Non-pigmented ciliary epithelial cell (primary cell): ENCODE data around the gene IDI1.
"Not testable (repeated sequence)": the region's sequence is repeated elsewhere in the genome, so short reads cannot be mapped to it uniquely, and the experiment has no call there.

Experiments
- DNase-seq: peaks from one replicate; pipeline ENCODE4 v3.0.0-alpha.2; 2010; ENCODE audit warnings: low read depth

The IDI1 gene

GRCh38 chr10:1034758-1035157 is 14.2 kb downstream of the IDI1 start:
- DNase-seq, result no peak

GRCh38 chr10:1033601-1034000 is 15.3 kb downstream of the IDI1 start:
- DNase-seq, result no peak

- no peak for DNase-seq
Measured at GRCh38 chr10:1029838-1030237, 19.1 kb downstream of the IDI1 start.

- no peak for DNase-seq
Measured at GRCh38 chr10:1026578-1026977, 22.3 kb downstream of the IDI1 start.

DNA sequence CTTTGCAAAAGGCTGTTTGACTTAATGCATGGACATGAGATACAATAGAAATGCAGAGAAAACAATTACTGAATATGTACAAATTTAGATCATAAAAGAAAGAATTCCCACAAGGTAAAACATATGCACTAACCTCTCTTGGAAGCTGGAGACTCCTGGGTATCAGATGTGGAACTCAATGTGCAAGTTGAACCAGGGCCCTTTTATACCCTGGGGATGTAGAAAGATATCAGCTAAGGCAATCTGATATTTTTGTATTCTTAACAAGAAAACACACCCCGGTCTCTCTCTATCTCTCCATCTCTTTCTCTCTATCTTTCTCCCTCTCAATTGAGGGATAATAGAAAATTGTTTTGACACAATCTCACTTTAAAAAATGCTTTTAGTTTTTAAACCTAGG is 23.2 kb downstream of the IDI1 start, which contains the start of gene IDI2:
Gene IDI2, minus strand, starts transcription at position 177 of the 400 bp plus-strand sequence. CDS start 1,136 bp downstream, outside the sequence.
- no peak for DNase-seq

DNA sequence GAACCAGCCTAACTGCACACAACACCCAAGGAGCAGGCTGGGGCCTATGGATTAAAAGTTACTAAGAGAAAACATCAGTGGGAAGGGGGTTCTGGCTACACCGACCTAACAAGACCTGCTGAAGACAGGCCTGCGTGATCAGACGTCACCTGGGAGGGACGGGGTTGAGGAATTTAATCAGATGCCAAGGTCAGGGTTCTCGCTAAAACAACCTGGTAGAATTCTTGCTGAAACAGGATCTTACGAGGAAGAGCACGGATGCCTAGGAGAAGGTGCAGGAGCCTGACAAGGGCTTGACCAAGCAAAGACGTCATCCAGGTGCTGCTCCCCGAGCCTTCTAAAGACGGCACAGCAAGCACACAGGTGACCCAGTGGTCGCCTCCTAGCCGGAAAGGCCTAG is 24.8 kb downstream of the IDI1 start:
- DNase-seq, result no peak

DNA sequence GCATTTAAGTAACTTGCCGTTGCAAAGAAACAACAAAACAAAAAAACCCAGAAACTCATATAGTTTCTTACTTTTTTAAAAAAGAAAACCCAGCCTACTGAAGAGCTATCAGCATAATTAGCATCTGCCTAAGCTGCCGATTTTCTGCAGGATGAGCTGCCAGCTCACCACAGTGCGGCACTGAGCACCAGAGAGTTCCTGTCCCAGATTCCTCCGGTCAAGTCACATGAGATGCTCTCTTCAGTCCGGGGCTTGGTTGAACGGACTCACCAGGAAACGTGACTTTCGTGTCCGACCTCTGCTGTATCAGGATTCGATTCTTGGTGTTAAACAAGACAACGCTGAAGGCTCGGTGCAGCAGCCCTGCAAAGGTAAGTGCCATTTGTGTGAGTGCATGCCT is 26.5 kb downstream of the IDI1 start:
- no peak for DNase-seq

DNA sequence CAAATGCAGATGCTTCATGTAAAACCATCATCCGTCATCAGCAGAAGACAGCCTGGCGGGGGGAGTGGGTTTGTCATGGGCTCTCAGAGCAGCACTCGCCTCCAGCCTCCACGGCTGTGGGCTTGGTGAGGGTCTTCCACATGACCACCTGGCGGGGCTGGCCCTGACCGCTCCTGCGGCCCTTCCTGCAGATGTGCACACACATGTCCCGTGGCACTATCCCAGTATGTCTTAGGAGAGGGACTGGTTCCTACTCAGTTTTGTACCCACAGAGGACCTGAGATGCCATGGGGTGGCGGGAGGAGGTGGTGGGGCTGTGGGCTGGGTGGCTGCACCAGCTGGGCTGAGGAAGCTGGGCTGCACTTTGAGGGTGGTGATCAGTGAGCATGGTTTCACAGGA is 28.0 kb downstream of the IDI1 start:
- no peak for DNase-seq

DNA sequence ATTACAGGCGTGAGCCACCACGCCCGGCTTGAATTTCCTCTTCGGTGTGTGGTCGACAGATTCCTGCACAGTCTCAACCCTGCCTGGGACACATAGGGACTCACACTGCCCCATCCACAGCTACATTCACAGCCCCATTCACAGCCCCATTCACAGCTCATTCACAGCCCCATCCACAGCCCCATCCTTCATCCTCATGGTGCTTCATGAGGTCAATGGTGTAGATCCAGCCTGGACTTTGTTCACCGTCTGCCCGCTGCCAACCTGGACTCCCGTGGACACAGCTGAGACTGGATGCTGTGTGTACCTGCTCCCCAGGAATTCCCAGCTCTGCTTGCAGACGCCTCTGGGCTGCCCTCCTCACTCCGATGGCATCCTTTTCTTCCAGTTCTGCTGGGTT is 28.5 kb downstream of the IDI1 start:
- no peak for DNase-seq

- no peak for DNase-seq
Measured at GRCh38 chr10:1019362-1019761, 29.6 kb downstream of the IDI1 start.

- DNase-seq, result no peak
Measured at GRCh38 chr10:1015688-1016087, 33.2 kb downstream of the IDI1 start.

GRCh38 chr10:1011696-1012095 is 37.2 kb downstream of the IDI1 start:
- DNase-seq, result no peak

DNA sequence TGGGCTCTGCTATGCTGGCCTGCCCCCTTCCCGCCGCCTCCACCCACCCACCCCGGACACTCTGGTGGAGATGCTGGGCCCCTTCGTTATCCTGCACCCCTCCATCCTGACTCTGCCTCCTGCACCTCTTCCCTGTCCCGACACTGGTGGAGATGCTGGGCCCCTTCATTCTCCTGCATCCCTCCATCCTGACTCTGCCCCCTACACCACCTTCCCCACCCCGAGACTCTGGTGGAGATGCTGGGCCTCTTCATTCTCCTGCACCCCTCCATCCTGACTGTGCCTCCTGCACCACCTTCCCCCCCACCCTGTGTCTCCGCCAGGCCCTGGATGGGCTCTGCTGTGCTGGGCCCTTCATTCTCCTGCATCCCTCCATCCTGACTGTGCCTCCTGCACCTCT is 38.2 kb downstream of the IDI1 start:
- DNase-seq, result no peak

GRCh38 chr10:1009947-1010346 is 39.0 kb downstream of the IDI1 start:
- not testable (repeated sequence) for DNase-seq

- DNase-seq, result no peak
Measured at GRCh38 chr10:1009071-1009494, 39.8 kb downstream of the IDI1 start.

DNA sequence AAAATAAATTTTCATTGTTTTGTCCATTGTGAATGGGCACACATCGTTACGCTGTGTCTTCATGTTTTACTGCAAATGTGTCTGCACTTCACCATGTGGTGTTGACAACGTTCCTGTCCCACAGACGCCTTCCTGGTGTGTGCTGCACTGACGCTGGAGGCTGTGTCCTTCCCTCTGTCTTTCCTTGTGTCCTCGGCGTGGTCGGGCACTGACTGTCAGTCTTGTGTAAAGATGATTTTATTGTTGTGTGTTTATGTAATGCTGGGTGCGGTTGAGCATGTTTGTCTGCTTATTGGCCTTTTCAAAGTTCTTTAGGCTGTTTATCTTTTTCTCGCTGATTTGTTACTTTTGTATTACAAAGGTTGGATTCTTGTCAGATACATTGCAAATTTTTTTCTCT is 41.3 kb downstream of the IDI1 start:
- no peak for DNase-seq

GRCh38 chr10:1006573-1006972 is 42.3 kb downstream of the IDI1 start:
- DNase-seq, result no peak

DNA sequence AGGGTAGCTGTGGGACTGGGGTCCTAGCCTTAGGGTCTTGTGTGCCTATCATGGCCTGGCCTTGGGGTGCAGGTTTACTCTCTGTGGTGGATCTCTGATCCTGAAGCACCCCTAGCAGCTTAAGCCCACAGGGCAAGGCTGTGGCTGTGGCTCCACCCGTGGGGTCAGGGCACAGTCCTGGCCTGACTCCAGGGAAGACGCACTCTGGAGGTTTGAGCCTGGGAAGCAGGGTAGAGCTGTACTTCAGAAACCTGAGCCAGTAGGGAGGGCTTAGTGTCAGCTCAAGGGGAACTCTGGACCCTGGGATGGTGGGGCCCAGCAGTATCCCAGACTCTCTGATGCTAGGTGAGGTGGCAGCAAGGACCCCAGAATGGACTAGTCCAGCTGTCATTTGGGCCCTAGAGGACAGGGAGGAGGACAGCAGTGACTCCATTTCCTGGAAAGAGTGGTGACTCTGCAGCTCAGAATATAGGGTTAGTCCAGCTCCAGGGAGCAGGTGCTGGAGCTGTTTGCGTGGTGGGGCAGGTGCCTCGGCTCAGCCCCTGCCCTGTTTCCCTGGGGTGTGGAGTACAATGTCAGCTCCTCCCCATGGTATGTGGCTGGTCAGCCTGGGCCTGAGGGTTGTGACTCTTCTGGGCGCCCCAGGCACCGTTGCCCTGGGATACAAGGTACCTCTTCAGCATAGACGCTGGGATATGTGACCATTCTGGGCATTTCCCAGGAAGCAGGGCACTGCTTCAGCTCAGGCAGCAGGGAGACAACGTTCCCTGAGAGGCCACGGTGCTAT is 44.8 kb downstream of the IDI1 start:
- no peak for DNase-seq

DNA sequence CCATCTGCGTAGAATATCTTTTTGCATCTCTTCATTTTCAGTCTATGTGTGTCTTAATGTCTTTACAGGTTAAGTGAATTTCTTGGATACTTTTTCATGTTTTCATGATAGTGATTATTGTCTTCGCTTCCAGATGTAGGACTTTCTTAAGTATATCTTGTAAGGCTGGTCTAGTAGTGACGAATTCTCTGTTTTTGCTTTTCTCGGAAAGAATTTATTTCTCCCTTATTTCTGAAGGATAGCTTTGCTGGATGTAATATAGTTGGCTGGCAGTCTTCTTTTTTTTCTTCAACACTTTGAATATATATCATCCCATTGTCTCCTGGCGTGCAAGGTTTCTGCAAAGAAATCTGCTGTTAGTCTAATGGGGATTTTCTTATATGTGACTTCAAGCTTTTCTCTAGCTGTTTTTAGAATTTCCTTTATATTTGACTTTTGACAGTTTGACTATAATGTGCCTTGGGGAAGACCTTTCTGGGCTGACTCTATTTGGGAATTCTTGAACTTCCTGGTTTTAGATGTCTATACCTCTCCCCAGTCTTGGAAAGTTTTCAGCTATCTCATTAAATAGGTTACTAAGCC is 46.4 kb downstream of the IDI1 start:
- no peak for DNase-seq

- DNase-seq, result no peak
Measured at GRCh38 chr10:997266-998022, 51.5 kb downstream of the IDI1 start.

- no peak for DNase-seq
Measured at GRCh38 chr10:996031-996430, 52.9 kb downstream of the IDI1 start.

- DNase-seq, result no peak
Measured at GRCh38 chr10:995559-995926, 53.4 kb downstream of the IDI1 start.
